ENCODE data around the gene CEACAM19. TPM values are rescaled to one million over a fixed set of nuclear protein-coding genes. Genes with fewer than 3 reads are reported as not detected.

The CEACAM19 gene
- total and polyA plus RNA-seq, 8 donors: 2.4 to 27.7 (median 5.3) TPM

DNA sequence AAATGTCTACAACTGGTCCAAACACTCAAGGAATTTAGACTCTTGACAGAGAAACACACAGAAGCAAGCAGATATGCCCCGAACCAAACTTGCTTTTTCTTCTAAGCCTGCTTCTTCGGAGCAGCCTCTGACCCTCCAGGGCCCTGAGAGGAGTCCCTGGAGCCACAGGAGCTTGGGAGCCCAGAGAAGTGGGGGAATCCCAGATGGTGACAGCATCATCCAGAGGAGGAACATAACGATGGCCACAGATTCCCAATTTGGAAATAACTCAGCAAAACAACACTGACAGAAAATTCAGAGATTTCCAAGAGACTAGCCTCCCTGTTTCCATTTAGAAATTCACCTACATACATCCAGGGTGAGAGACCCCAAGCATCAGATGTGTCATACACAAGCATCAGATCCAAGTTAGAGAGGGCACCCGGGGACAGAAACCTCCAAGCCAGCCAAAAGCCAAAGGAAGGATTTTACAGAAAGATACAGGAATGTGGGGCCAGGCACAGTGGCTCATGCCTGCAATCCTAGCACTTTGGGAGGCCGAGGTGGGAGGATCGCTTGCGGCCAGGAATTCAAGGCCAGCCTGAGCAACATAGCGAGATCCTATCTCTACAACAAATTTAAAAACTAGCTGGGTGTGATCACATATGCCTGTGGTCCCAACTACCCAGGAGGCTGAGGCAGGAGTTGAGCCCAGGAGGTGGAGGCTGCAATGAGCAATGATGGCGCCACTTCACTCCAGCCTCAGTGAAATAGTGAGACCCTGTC is 29.6 kb upstream of the CEACAM19 start:
- no peaks in the 10 kb centered on the region for H3K27me3 ChIP-seq
- H3K9me3 ChIP-seq: no peaks in the 10 kb centered on the region
- ATAC-seq: no peak
- intact Hi-C loops (cut with DNase I): no loop called here
- no peak overlapping the region for H3K27ac ChIP-seq
- no peak overlapping the region for H3K4me3 ChIP-seq
- peak in 1 of 6 donors; percentile 5 for DNase-seq
- H3K4me1 ChIP-seq: no peaks in the 10 kb centered on the region
- H3K36me3 ChIP-seq: no peaks in the 10 kb centered on the region
- TF ChIP-seq, protein P1, sequence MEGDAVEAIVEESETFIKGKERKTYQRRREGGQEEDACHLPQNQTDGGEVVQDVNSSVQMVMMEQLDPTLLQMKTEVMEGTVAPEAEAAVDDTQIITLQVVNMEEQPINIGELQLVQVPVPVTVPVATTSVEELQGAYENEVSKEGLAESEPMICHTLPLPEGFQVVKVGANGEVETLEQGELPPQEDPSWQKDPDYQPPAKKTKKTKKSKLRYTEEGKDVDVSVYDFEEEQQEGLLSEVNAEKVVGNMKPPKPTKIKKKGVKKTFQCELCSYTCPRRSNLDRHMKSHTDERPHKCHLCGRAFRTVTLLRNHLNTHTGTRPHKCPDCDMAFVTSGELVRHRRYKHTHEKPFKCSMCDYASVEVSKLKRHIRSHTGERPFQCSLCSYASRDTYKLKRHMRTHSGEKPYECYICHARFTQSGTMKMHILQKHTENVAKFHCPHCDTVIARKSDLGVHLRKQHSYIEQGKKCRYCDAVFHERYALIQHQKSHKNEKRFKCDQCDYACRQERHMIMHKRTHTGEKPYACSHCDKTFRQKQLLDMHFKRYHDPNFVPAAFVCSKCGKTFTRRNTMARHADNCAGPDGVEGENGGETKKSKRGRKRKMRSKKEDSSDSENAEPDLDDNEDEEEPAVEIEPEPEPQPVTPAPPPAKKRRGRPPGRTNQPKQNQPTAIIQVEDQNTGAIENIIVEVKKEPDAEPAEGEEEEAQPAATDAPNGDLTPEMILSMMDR (IDR thresholded peaks at IDR 0.05): no peak
- no peak for FAIRE-seq
- WGBS, 2 donors: 90 to 96% methylated on average over 9 of the region's 9 CpGs

GRCh38 chr19:44642377-44642776 is 28.9 kb upstream of the CEACAM19 start:
- H3K36me3 ChIP-seq: no peaks in the 10 kb centered on the region

GRCh38 chr19:44643605-44644401 is 27.5 kb upstream of the CEACAM19 start, which contains the start of gene PVR:
Gene PVR, plus strand, starts transcription at chr19:44643910. Its CDS starts 187 bp downstream, at chr19:44644097.
- no peaks in the 10 kb centered on the region for H3K36me3 ChIP-seq
- no peaks in the 10 kb centered on the region for H3K27me3 ChIP-seq
- H3K4me1 ChIP-seq: peaks cover 0 to 4% (median 0%) of the 10 kb centered on the region in 3 donors
- ATAC-seq: peak; percentile 90 to 95 (median 94)
- 1% methylated on average over 52 to 70 of the region's 70 CpGs for WGBS, 2 donors
- intact Hi-C loops (cut with DNase I): no loop called here
- TF ChIP-seq, protein P1 (IDR thresholded peaks at IDR 0.05): no peak
- no peaks in the 10 kb centered on the region for H3K9me3 ChIP-seq
- peak; percentile 71 to 89 (median 78) for DNase-seq
- H3K4me3 ChIP-seq: peak within 1 kb of the TSS; percentile 63 to 85 (median 76)
- H3K27ac ChIP-seq: peak within 1 kb of the TSS; percentile 69 to 94 (median 84)
- no peak for FAIRE-seq

More at GRCh38 chr19:44642377-44642776, 28.9 kb upstream of the CEACAM19 start:
- Histone ChIP-seq H3K9me3 (no peaks in the 10 kb centered on the region), H3K27me3 (no peaks in the 10 kb centered on the region), H3K27ac (no peak overlapping the region), H3K4me3 (no peak overlapping the region), H3K4me1 (no peaks in the 10 kb centered on the region)
- DNase-seq: no peak
- TF ChIP-seq, protein P1 (IDR thresholded peaks at IDR 0.05): no peak
- 37 to 43% methylated on average over 1 of the region's 1 CpG for WGBS, 2 donors
- intact Hi-C loops (cut with DNase I): no loop called here
- no peak for FAIRE-seq
- ATAC-seq: no peak

- TF ChIP-seq, protein P1 (IDR thresholded peaks at IDR 0.05): no peak
- intact Hi-C loops (cut with DNase I): no loop called here
- peak overlapping the region; percentile 63 to 85 (median 76) for H3K4me3 ChIP-seq
- no peaks in the 10 kb centered on the region for H3K36me3 ChIP-seq
- H3K4me1 ChIP-seq: peaks cover 0 to 4% (median 0%) of the 10 kb centered on the region in 3 donors
- H3K9me3 ChIP-seq: no peaks in the 10 kb centered on the region
- peak; percentile 60 to 77 (median 66) for ATAC-seq
- peak overlapping the region; percentile 69 to 94 (median 84) for H3K27ac ChIP-seq
- 3% methylated on average over 13 of the region's 13 CpGs for WGBS, 2 donors
- H3K27me3 ChIP-seq: no peaks in the 10 kb centered on the region
- peak in 4 of 6 donors; percentile 40 to 50 (median 44) for DNase-seq
- FAIRE-seq: no peak
Observed at GRCh38 chr19:44644402-44645016, 26.8 kb upstream of the CEACAM19 start.
